Measurements from ENCODE around the gene CH25H.

CH25H gene

DNA sequence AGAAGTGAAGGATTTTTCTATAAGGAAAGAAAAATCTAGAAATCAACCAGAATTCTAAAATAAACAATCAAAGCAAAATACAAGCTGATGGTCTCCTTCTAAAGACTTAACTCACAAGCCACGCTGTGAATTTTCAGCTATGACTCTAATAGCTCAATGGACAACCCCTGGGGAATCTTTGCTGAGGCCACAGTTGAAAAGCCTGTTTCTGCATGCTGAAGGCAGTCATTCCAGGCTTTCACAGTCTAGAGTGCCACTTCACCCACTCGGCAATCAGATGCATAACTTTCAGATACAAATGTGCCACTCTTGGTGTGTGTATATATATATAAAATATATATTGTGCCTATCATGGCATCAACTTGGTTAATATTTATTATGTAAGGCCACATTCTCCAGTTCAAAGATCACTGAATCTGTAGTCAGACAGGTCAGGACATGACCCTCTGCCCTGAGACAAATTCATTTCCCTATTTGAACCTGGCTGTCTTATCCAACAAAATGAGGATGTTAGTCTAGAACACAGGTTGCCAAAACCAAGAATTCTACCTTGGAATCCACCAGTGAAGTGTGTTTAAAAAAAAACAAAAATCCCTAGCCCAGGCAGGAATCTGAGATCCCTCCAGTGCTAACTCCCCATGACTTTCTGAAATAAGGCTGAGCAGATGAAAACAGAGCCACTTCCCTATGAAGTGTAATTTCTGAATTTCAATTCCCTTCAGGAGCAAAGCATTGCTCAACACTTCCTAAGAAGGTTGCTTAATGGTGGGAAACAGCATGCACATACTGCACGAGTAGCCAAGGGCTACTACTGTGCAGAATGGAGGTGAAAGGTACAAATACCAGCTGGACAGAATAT, 34.6 kb upstream of the CH25H start:
- CTCF ChIA-PET, result no interaction called here
- no peak overlapping the region; the same call in 1 of the 2 replicates for H3K27ac ChIP-seq
- POLR2A ChIA-PET (ENCODE audit: low non-redundant PET), result no interaction called here
- no peak for DNase-seq (ENCODE audit: low spot score)
- TF ChIP-seq, protein P1, sequence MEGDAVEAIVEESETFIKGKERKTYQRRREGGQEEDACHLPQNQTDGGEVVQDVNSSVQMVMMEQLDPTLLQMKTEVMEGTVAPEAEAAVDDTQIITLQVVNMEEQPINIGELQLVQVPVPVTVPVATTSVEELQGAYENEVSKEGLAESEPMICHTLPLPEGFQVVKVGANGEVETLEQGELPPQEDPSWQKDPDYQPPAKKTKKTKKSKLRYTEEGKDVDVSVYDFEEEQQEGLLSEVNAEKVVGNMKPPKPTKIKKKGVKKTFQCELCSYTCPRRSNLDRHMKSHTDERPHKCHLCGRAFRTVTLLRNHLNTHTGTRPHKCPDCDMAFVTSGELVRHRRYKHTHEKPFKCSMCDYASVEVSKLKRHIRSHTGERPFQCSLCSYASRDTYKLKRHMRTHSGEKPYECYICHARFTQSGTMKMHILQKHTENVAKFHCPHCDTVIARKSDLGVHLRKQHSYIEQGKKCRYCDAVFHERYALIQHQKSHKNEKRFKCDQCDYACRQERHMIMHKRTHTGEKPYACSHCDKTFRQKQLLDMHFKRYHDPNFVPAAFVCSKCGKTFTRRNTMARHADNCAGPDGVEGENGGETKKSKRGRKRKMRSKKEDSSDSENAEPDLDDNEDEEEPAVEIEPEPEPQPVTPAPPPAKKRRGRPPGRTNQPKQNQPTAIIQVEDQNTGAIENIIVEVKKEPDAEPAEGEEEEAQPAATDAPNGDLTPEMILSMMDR (conservative IDR thresholded peaks at IDR 0.05; ENCODE audit: low read depth), result no peak

DNA sequence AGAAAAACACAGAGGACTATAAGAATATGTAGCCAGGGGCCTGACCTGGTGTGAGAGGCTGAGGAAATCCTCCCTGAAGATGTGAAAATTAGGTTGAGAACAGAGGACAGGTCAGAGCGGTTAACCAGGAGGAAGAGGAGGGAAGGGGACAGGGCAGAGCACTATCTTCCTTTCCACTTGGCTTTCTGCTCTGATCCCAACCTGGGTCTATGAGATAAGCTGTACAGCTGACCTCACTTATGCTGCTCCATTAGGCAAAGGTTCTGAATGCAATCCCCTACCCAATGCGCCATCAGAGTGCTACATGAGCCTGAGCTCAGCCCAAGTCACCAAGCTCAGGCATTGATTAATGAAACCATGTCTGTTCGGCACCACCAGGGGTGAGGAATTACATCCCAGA, 33.9 kb upstream of the CH25H start:
- H3K27ac ChIP-seq, result no peak overlapping the region; the same call in 1 of the 2 replicates
- ChIA-PET CTCF (no interaction called here), POLR2A (ENCODE audit: low non-redundant PET) (no interaction called here)
- TF ChIP-seq, protein P1 (conservative IDR thresholded peaks at IDR 0.05; ENCODE audit: low read depth), result no peak
- DNase-seq (ENCODE audit: low spot score), result no peak

DNA sequence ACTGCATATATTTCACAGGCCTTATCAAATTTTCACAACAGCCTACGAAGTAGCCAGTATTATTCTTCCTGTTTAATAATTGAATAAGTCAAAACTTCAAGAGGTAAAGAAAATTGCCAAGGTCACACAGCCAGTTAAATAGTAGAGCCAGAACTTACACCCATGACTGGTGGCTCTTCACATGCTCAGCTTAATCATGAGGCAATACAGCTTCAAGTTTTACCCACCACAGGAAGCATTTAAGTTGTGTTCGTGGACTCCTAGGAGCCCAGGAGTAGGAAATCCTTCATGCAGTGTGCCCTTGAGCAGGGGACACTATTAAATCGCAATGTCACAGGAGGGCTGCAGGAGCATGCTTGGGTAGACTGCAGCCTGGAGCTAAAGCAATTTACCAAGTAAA, 33.4 kb upstream of the CH25H start:
- no peak for DNase-seq (ENCODE audit: low spot score)
- H3K27ac ChIP-seq, result no peak overlapping the region
- ChIA-PET CTCF (no interaction called here), POLR2A (ENCODE audit: low non-redundant PET) (interaction anchor here (0.5 kb wide), 1 partner anchor 471 kb away, joined by 4 read pairs; no protein-coding TSS in a partner anchor)
- TF ChIP-seq, protein P1 (conservative IDR thresholded peaks at IDR 0.05; ENCODE audit: low read depth), result no peak

DNA sequence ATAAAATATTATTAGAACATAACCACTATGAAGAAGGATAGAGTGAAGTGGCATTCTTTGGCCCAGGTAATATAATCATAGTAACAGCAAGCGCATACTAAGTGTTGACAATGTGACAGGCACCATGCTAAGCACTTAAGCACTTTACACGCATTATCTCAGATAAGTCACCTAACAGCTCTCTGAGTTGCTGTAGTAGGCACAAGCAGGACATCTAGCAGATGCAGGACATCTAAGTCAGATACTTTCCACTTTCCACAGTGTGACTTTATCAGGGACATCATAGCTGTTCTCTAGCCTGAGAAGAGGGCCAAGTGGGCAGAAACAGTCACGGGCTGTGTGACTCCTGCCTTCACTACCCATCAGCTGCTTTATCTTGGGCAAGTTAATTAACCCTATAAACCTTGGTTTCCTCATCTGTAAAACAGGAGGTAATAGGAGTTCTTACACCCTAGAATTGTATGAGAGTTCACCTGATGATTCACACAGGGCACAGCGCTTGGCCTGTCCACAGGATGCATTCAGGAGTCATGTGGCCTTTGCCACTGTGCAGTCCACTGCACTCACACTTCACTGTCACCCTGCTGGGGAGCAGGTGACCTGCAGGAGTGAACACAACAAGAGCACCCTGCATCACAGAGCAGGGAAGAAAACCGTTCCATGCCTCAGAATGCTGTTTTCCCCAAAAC, 32.0 kb upstream of the CH25H start:
- ChIA-PET POLR2A (ENCODE audit: low non-redundant PET) (no interaction called here), CTCF (no interaction called here)
- TF ChIP-seq, protein P1 (conservative IDR thresholded peaks at IDR 0.05; ENCODE audit: low read depth), result no peak
- H3K27ac ChIP-seq, result no peak overlapping the region
- no peak for DNase-seq (ENCODE audit: low spot score)

DNA sequence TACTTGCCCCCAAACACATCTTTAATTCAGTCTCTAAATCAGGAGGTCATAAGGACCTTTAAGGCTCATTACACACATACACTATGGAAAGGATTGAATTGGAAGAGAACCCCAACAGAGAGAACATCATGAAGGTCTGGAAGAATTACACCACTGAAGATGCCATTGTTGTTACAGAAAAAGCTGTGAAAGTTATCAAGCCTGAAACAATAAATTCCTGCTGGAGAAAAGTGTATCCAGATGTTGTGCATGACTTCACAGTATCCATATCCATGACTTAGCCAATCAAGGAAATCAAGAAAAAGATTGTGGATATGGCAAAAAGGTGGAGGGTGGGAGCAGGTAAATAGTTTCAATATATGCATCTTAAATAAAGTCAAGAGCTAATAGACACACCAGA, 30.7 kb upstream of the CH25H start:
- POLR2A ChIA-PET (ENCODE audit: low non-redundant PET), result no interaction called here

DNA sequence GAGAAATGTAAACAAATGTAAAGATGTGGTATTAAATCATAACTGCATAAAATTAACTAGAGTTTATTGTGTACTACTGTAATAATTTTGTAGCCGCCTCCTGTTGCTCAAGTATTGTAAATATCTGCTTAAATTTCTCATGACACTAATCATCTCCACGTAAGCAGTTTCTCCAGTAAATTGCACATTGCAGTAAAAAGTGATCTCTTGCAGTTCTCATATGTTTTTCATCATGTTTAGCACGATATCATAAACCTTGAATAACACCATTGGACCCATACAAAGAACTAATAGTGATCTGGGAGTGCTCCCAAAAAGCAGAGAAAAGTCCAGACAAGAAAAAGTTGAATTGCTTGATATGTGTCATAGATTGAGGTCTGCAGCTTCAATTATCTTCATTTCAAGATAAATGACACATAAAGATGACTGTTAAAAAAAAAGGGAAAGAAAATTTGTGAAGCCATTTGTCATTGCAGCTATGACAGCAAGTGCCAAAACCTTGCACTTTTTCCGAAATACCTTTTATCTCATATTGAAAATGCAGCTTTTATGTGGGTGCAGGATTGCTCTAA, 29.2 kb upstream of the CH25H start:
- ChIA-PET CTCF (no interaction called here), POLR2A (ENCODE audit: low non-redundant PET) (no interaction called here)

More for the DNA sequence above, 30.7 kb upstream of the CH25H start:
- no peak for DNase-seq (ENCODE audit: low spot score)
- CTCF ChIA-PET, result no interaction called here
- no peak overlapping the region for H3K27ac ChIP-seq
- TF ChIP-seq, protein P1 (conservative IDR thresholded peaks at IDR 0.05; ENCODE audit: low read depth), result no peak

More for the DNA sequence above, 29.2 kb upstream of the CH25H start:
- no peak overlapping the region for H3K27ac ChIP-seq
- TF ChIP-seq, protein P1 (conservative IDR thresholded peaks at IDR 0.05; ENCODE audit: low read depth), result no peak
- DNase-seq (ENCODE audit: low spot score), result no peak
